Upper lobe of left lung (tissue), 6 donors: Measurements from ENCODE around the gene SRCIN1. TPM values are rescaled to one million over a fixed set of nuclear protein-coding genes. Genes with fewer than 3 reads are reported as not detected.

Experiments
- ATAC-seq, 2 donors: fragments of 200-7000 bp; cut with Tn5 transposase; one replicate each; pipeline ENCODE4 v1.9.1; 2022; ENCODE audit warnings: mild to moderate bottlenecking in 2 of 2, moderate library complexity in 2 of 2; ENCODE audit not compliant: low FRiP score in 2 of 2
- DNase-seq, 2 donors: peaks; one replicate each; pipeline ENCODE4 v3.0.0-alpha.2; 2019 to 2020
- H3K27ac ChIP-seq, 4 donors: fragments of 200-600 bp; sonication (generic); one replicate each; pipeline ENCODE4 v1.5.1; 2016 to 2019
- H3K27me3 ChIP-seq, 4 donors: fragments of 200-600 bp; sonication (generic); one replicate each; pipeline ENCODE4 v1.5.1; 2017 to 2019
- H3K36me3 ChIP-seq, 4 donors: fragments of 200-600 bp; sonication (generic); one replicate each; pipeline ENCODE4 v1.5.1; 2016 to 2019
- H3K4me1 ChIP-seq, 4 donors: fragments of 200-600 bp; sonication (generic); one replicate each; pipeline ENCODE4 v1.5.1; 2018 to 2019
- H3K4me3 ChIP-seq, 4 donors: fragments of 200-600 bp; sonication (generic); one replicate each; pipeline ENCODE4 v1.5.1; 2017 to 2019; ENCODE audit warnings: mild to moderate bottlenecking in 2 of 4, moderate library complexity in 1 of 4
- H3K9me3 ChIP-seq, 4 donors: fragments of 200-600 bp; sonication (generic); one replicate each; pipeline ENCODE4 v1.5.1; 2018 to 2019
- CTCF ChIP-seq, 6 experiments: fragments of 450-650 bp in 4 of 6; fragments of 200-600 bp in 2 of 6; sonication (generic) in 2 of 6; IDR thresholded peaks; one replicate each; pipeline ENCODE4 v1.5.1; 2016 to 2019; ENCODE audit warnings: antibody characterized with exemption in 6 of 6
- EP300 ChIP-seq, 4 donors: sonication (generic); formaldehyde crosslinking; IDR thresholded peaks; one replicate each; pipeline ENCODE4 v1.5.1; 2017; ENCODE audit warnings: antibody characterized with exemption in 4 of 4, control low read depth in 2 of 4
- POLR2A ChIP-seq, 4 donors: fragments of 450-650 bp; IDR thresholded peaks; one replicate each; pipeline ENCODE4 v1.5.1; 2016 to 2017; ENCODE audit warnings: antibody characterized with exemption in 4 of 4, mild to moderate bottlenecking in 2 of 4
- POLR2AphosphoS5 ChIP-seq, 2 donors: sonication (generic); formaldehyde crosslinking; IDR thresholded peaks; one replicate each; pipeline ENCODE4 v1.5.1; 2017; ENCODE audit warnings: antibody characterized with exemption in 2 of 2
- WGBS, 2 donors: methylation state at CpG; one replicate each; pipeline ENCODE4 v1.1.5; 2017 to 2018; 5-methylcytosine and 5-hydroxymethylcytosine counted together
- total RNA-seq, 6 donors: library from RNA; depleted of rRNA in 4 of 6; stranded (reverse); fragments of >200 nt in 4 of 6; gene quantifications; one replicate each; pipeline versions ENCODE4 v1.1.0 to v1.2.1, GENCODE V29; 2016 to 2021
- donor health status: DM: no; HTN: no; CAD: no; lungs with moderate emphysema.
- donor health status: DM: no; HTN: yes; CAD: no; lungs with severe emphysema.

Gene SRCIN1
- total RNA-seq, 6 donors from 2014 or later: 1.6 to 16.6 (median 5.6) TPM

DNA sequence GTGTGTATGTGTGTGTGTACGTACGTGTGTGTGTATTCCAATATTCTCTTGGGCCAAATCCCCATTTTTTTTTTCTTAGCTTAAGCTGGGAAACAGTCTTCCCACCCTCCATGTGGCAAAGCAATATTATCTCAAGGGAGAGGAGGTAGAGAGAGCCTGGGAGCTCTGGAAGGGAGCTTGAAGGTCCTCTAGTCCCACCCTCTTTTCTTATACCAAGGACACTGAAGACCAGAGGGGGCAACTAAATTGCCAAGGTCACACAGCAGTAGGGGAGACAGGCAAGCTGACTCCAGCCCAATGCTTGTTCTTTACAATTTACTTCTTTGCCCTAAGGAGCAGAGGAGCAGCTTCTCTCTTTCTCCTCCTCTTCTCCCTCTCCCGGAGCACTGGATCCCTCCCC lies 6.8 kb downstream of the SRCIN1 start:
- DNase-seq: no peak
- Histone ChIP-seq H3K4me1 (no peaks in the 10 kb centered on the region), H3K27ac (no peak overlapping the region), H3K36me3 (no peaks in the 10 kb centered on the region), H3K4me3 (no peak overlapping the region), H3K27me3 (peaks cover 0 to 10% (median 1%) of the 10 kb centered on the region in 4 donors), H3K9me3 (no peaks in the 10 kb centered on the region)
- TF ChIP-seq POLR2AphosphoS5 (IDR thresholded peaks at IDR 0.05): no peak
- no peak for TF ChIP-seq CTCF (IDR thresholded peaks at IDR 0.05)
- TF ChIP-seq POLR2A (IDR thresholded peaks at IDR 0.05): no peak
- TF ChIP-seq EP300 (IDR thresholded peaks at IDR 0.05): no peak
- 54 to 72% methylated on average over 3 of the region's 3 CpGs for WGBS, 2 donors
- ATAC-seq: no peak

DNA sequence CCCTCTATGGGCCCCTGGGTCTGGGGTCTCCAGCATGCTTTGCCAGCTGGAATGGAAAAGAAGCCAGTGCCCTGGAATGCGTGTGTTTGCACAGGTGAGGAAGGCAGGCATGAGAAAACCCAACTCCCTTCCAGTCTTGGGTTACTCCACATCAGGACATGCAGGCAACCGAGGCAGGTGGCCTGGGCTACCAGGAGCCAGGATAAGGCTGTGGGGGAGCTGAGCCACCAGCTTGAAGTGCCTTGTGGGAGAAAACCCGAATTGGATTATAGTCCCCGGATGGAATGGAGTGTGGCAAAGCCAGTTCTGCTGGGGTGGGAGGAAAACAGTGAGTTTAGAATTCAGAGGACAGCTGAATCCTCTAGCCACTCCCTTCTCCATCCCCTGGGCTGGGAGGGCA lies 7.2 kb downstream of the SRCIN1 start:
- DNase-seq (peak in 1 of 2 donors; percentile 42), ATAC-seq (no peak)
- TF ChIP-seq POLR2A (IDR thresholded peaks at IDR 0.05) (no peak), EP300 (IDR thresholded peaks at IDR 0.05) (no peak), POLR2AphosphoS5 (IDR thresholded peaks at IDR 0.05) (no peak), CTCF (IDR thresholded peaks at IDR 0.05) (no peak)
- H3K36me3 ChIP-seq: no peaks in the 10 kb centered on the region
- no peak overlapping the region for H3K4me3 ChIP-seq
- no peaks in the 10 kb centered on the region for H3K9me3 ChIP-seq
- no peak overlapping the region for H3K27ac ChIP-seq
- 17 to 20% methylated on average over 4 of the region's 4 CpGs for WGBS, 2 donors
- H3K27me3 ChIP-seq: peaks cover 0 to 14% (median 1%) of the 10 kb centered on the region in 4 donors
- H3K4me1 ChIP-seq: no peaks in the 10 kb centered on the region

GRCh38 chr17:38597375-38597774 lies 8.4 kb downstream of the SRCIN1 start:
- H3K4me3 ChIP-seq: no peak overlapping the region
- TF ChIP-seq CTCF (IDR thresholded peaks at IDR 0.05) (no peak), POLR2AphosphoS5 (IDR thresholded peaks at IDR 0.05) (no peak), EP300 (IDR thresholded peaks at IDR 0.05) (no peak), POLR2A (IDR thresholded peaks at IDR 0.05) (no peak)
- H3K9me3 ChIP-seq: no peaks in the 10 kb centered on the region

GRCh38 chr17:38596651-38597050 lies 9.1 kb downstream of the SRCIN1 start:
- Histone ChIP-seq H3K27me3 (peaks cover 0 to 15% (median 1%) of the 10 kb centered on the region in 4 donors), H3K4me1 (peaks cover under 1 to 8% (median 7%) of the 10 kb centered on the region in 4 donors), H3K4me3 (no peak overlapping the region), H3K36me3 (no peaks in the 10 kb centered on the region), H3K9me3 (no peaks in the 10 kb centered on the region), H3K27ac (no peak overlapping the region)
- WGBS, 2 donors: 29 to 64% methylated on average over 1 to 2 of the region's 2 CpGs
- ATAC-seq (no peak), DNase-seq (no peak)
- TF ChIP-seq CTCF (IDR thresholded peaks at IDR 0.05): no peak
- no peak for TF ChIP-seq POLR2AphosphoS5 (IDR thresholded peaks at IDR 0.05)
- no peak for TF ChIP-seq POLR2A (IDR thresholded peaks at IDR 0.05)
- TF ChIP-seq EP300 (IDR thresholded peaks at IDR 0.05): no peak

More at GRCh38 chr17:38597375-38597774, 8.4 kb downstream of the SRCIN1 start:
- no peak for ATAC-seq
- Histone ChIP-seq H3K27me3 (peaks cover 0 to 15% (median 1%) of the 10 kb centered on the region in 4 donors), H3K36me3 (no peaks in the 10 kb centered on the region), H3K27ac (no peak overlapping the region), H3K4me1 (peaks cover 0 to 1% (median under 1%) of the 10 kb centered on the region in 4 donors)
- no peak for DNase-seq
- 80 to 86% methylated on average over 1 of the region's 1 CpG for WGBS, 2 donors

DNA sequence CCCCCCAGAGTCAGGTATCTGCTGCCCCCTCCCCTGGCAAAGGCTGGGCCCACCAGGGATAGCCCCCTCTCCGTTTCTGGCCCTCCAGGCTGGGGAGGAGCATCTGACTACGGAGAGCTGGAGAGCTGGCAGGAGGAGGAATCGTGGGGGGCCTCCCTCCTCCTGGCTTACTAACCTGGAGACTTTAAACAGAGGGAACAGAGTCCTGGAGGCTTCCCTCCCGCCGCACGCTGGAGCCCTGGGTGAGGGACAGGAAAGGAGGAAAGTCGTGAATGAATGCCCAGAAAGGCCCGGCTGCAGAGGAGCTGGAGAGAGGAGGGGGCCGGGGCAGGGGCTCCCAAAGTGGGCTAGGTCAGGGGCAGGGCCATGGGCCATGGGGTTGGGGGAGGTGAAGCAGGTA lies 9.9 kb downstream of the SRCIN1 start:
- no peak for ATAC-seq
- no peak for DNase-seq
- Histone ChIP-seq H3K27ac (no peak overlapping the region), H3K4me3 (no peak overlapping the region), H3K27me3 (peaks cover 0 to 15% (median 0%) of the 10 kb centered on the region in 4 donors), H3K4me1 (peaks cover 5 to 16% (median 15%) of the 10 kb centered on the region in 4 donors), H3K36me3 (no peaks in the 10 kb centered on the region), H3K9me3 (no peaks in the 10 kb centered on the region)
- TF ChIP-seq EP300 (IDR thresholded peaks at IDR 0.05) (no peak), CTCF (IDR thresholded peaks at IDR 0.05) (no peak), POLR2AphosphoS5 (IDR thresholded peaks at IDR 0.05) (no peak), POLR2A (IDR thresholded peaks at IDR 0.05) (no peak)
- 27 to 56% methylated on average over 7 to 9 of the region's 9 CpGs for WGBS, 2 donors
